ENCODE measurements around the gene BCAT1. TPM values are rescaled to one million over a fixed set of nuclear protein-coding genes. Genes with fewer than 3 reads are reported as not detected.

Gene BCAT1
- total and polyA plus RNA-seq, 2 of the 8 experiments (the other 6 are each of a cell fraction or from before 2014, with no cell fraction given) = 19.7 to 263 TPM

DNA sequence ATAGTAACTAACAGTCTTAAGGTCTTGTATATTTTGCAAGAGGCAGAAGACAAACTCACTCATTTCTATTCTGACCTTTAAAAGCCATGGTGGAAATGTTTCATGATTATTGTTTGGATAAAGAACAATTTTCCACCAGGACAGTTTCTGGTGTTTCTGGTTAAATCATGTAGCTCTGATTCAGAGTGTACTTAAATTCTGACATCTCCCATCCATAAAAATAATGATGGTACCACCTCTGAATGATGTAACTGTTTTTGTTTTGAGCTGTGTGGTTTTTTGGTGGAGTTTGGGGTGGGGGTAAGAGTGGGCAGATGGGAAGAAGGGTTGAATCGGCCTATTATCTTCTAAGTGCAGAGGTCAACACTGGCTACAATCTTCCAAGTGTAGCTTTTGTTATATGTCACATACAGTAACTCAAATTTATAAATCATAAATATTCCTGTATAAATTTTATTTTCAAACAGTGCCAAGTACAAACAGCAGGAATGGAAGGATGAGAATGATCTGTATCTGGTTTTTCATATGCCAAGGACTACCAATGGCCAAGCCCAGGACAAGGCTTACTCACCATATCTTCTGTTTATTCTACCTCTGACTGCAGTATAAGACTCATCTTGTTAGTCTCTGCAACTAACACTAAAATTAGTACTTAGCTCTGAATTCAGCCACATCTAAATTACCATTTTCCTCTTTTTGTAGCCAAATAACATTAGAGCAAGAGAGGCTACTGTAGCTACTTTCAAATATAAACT, 108.7 kb downstream of the BCAT1 start:
- no peak for DNase-seq (ENCODE audit: low read depth in 1 of 2, low spot score in 2 of 2)
- Histone ChIP-seq H3K4me3 (ENCODE audit: extremely low read depth in 1 of 4, insufficient read depth in 2 of 4, low read depth in 3 of 4, low read length in 4 of 4) (no peak overlapping the region), H2AK5ac (ENCODE audit: low read depth, low read length) (no peak overlapping the region), H3K36me3 (ENCODE audit: control insufficient read depth in 2 of 4, insufficient read depth in 4 of 4, low read length in 3 of 4) (peaks cover 0 to 50% (median 36%) of the 10 kb centered on the region in 4 experiments; a peak in 6 of 8 replicates), H4K8ac (ENCODE audit: extremely low read depth, insufficient read depth, low read length) (no peak overlapping the region), H3K79me2 (ENCODE audit: control insufficient read depth in 1 of 2, insufficient read depth in 2 of 2, low read length in 2 of 2) (no peaks in the 10 kb centered on the region), H3K4ac (replicated peaks; ENCODE audit: insufficient read length, low read depth, low read length) (no peak overlapping the region), H3K27ac (ENCODE audit: low read depth, low read length) (no peak overlapping the region), H3K56ac (replicated peaks; ENCODE audit: insufficient read length, low read depth, low read length) (no peak overlapping the region), H2BK120ac (replicated peaks; ENCODE audit: low read depth, low read length) (no peak overlapping the region), H3K23me2 (ENCODE audit: low read depth, low read length) (no peaks in the 10 kb centered on the region), H2BK5ac (ENCODE audit: low read depth, low read length) (no peak overlapping the region), H4K20me1 (replicated peaks in 1 of 2; ENCODE audit: control insufficient read depth in 1 of 2, insufficient read depth in 2 of 2, low read length in 2 of 2) (peaks cover 2 to 3% of the 10 kb centered on the region in 2 experiments), H3K27me3 (replicated peaks in 1 of 4; ENCODE audit: control insufficient read depth in 3 of 4, extremely low read depth in 1 of 4, insufficient read depth in 3 of 4, low read length in 3 of 4) (no peaks in the 10 kb centered on the region), H2BK15ac (ENCODE audit: low read length) (no peak overlapping the region), H3K23ac (ENCODE audit: insufficient read length) (no peak overlapping the region), H2BK20ac (ENCODE audit: low read length) (no peak overlapping the region), H4K5ac (ENCODE audit: insufficient read length, low read depth, low read length) (no peak overlapping the region), H3K18ac (ENCODE audit: extremely low read depth, low read length) (no peak overlapping the region), H3K79me1 (ENCODE audit: low read depth, low read length) (no peaks in the 10 kb centered on the region), H3K4me1 (replicated peaks in 1 of 4; ENCODE audit: control insufficient read depth in 3 of 4, insufficient read depth in 4 of 4, low read length in 3 of 4) (no peaks in the 10 kb centered on the region), H3K14ac (ENCODE audit: insufficient read length) (no peak overlapping the region), H3K9me3 (ENCODE audit: insufficient read depth in 2 of 2, low read depth in 1 of 2, low read length in 1 of 2) (no peaks in the 10 kb centered on the region), H4K91ac (replicated peaks; ENCODE audit: insufficient read length, low read length) (no peak overlapping the region), H2BK12ac (ENCODE audit: low read depth, low read length) (no peak overlapping the region), H2AFZ (ENCODE audit: low read length) (no peak overlapping the region), H3K4me2 (ENCODE audit: insufficient read depth in 1 of 2, low read depth in 2 of 2, low read length in 2 of 2) (no peak overlapping the region), H3K9ac (replicated peaks in 1 of 4; ENCODE audit: extremely low read depth in 1 of 4, low read depth in 3 of 4, low read length in 3 of 4) (no peak overlapping the region)
- no peak for FAIRE-seq
- WGBS, 2 experiments (ENCODE audit: extremely low coverage in 1 of 2, insufficient coverage in 1 of 2, insufficient read length in 1 of 2, insufficient replicate concordance in 2 of 2, low coverage in 1 of 2, low lambda C conversion rate in 2 of 2, missing lambda C conversion rate in 1 of 2) = 89% methylated on average over 1 of the region's 1 CpG; no CpG with 5 or more reads in 1 of the 2 experiments
- no peak for TF ChIP-seq POLR2A (IDR thresholded peaks at IDR 0.05; ENCODE audit: control extremely low read depth in 1 of 2, low read depth in 2 of 2, low read length in 2 of 2)
- TF ChIP-seq HDAC2 (IDR thresholded peaks at IDR 0.05; ENCODE audit: borderline replicate concordance in 1 of 2, low read depth in 2 of 2, low read length in 2 of 2) = no peak
- TF ChIP-seq HDAC6 (IDR thresholded peaks at IDR 0.05; ENCODE audit: low read depth, low read length) = no peak
- TF ChIP-seq BRCA1 (IDR thresholded peaks at IDR 0.05; ENCODE audit: low read depth, low read length) = no peak
- TF ChIP-seq CEBPB (IDR thresholded peaks at IDR 0.05; ENCODE audit: low read depth, low read length) = no peak
- no peak for TF ChIP-seq SIX5 (IDR thresholded peaks at IDR 0.05; ENCODE audit: low read depth, low read length)
- TF ChIP-seq RBBP5 (IDR thresholded peaks at IDR 0.05; ENCODE audit: borderline replicate concordance, low read depth, low read length) = no peak
- TF ChIP-seq SRF (IDR thresholded peaks at IDR 0.05; ENCODE audit: low read depth, low read length) = no peak
- no peak for TF ChIP-seq CBX5 (IDR thresholded peaks at IDR 0.05; ENCODE audit: low read depth, low read length)
- TF ChIP-seq NRF1 (IDR thresholded peaks at IDR 0.05; ENCODE audit: low read depth, low read length) = no peak
- TF ChIP-seq CHD2 (IDR thresholded peaks at IDR 0.05; ENCODE audit: low read length) = no peak
- ChIA-PET POLR2A (ENCODE audit: partially characterized antibody) (interaction anchor here (1.0 kb wide), 1 partner anchor 11 kb away, joined by 3 read pairs; no protein-coding TSS in a partner anchor), CTCF (ENCODE audit: partially characterized antibody) (interaction anchor here (1.2 kb wide), 1 partner anchor 289 kb away, joined by 3 read pairs; no protein-coding TSS in a partner anchor)

Measured in H1 (cell line).